Activated CD8-positive, alpha-beta memory T cell treated with anti-CD3 and anti-CD28 coated beads, Interleukin-2, amount 50 U/mL, for 48 hours (primary cell): Measurements from ENCODE around the gene CAMK4.
A peak's percentile ranks its signal among the peaks of the same experiment; 100 is the strongest.

Source experiments
- DNase-seq: peaks from one replicate; pipeline ENCODE4 v3.0.0-alpha.2; 2020

Gene CAMK4

GRCh38 chr5:111223787-111224560 is at the start of gene CAMK4:
CAMK4 (plus strand) TSS chr5:111224384; CDS start chr5:111224484, 100 bp downstream.
- peak; percentile 82 for DNase-seq

- DNase-seq = no peak
Measured at GRCh38 chr5:111183064-111183463, 41.1 kb upstream of the CAMK4 start.

GRCh38 chr5:111187079-111187478 is 37.1 kb upstream of the CAMK4 start:
- DNase-seq = no peak

- no peak for DNase-seq
Measured at GRCh38 chr5:111194053-111194452, 30.1 kb upstream of the CAMK4 start.

- no peak for DNase-seq
Measured at GRCh38 chr5:111194925-111195324, 29.3 kb upstream of the CAMK4 start.

- no peak for DNase-seq
Measured at GRCh38 chr5:111197523-111197922, 26.7 kb upstream of the CAMK4 start.

GRCh38 chr5:111198281-111198966 is 25.8 kb upstream of the CAMK4 start:
- no peak for DNase-seq

GRCh38 chr5:111200828-111201227 is 23.4 kb upstream of the CAMK4 start:
- DNase-seq = no peak

- no peak for DNase-seq
Measured at GRCh38 chr5:111201705-111202104, 22.5 kb upstream of the CAMK4 start.

GRCh38 chr5:111211341-111211740 is 12.8 kb upstream of the CAMK4 start:
- no peak for DNase-seq

GRCh38 chr5:111214052-111214742 is 10.0 kb upstream of the CAMK4 start:
- DNase-seq = no peak

- no peak for DNase-seq
Measured at GRCh38 chr5:111215971-111216370, 8.2 kb upstream of the CAMK4 start.

- no peak for DNase-seq
Measured at GRCh38 chr5:111221139-111221538, 3.0 kb upstream of the CAMK4 start.

- DNase-seq = no peak
Measured at GRCh38 chr5:111223101-111223786, 940 bp upstream of the CAMK4 start.

GRCh38 chr5:111224561-111225345 is 569 bp downstream of the CAMK4 start:
- DNase-seq = no peak

GRCh38 chr5:111225926-111226325 is 1.7 kb downstream of the CAMK4 start:
- DNase-seq = no peak

- no peak for DNase-seq
Measured at GRCh38 chr5:111226556-111226955, 2.4 kb downstream of the CAMK4 start.

- no peak for DNase-seq
Measured at GRCh38 chr5:111227226-111227782, 3.1 kb downstream of the CAMK4 start.

- DNase-seq = no peak
Measured at GRCh38 chr5:111227801-111228200, 3.6 kb downstream of the CAMK4 start.

- no peak for DNase-seq
Measured at GRCh38 chr5:111228520-111229220, 4.5 kb downstream of the CAMK4 start.

- no peak for DNase-seq
Measured at GRCh38 chr5:111229221-111229835, 5.1 kb downstream of the CAMK4 start.
